Neural progenitor cell (in vitro differentiated cells): ENCODE results near the gene PRCC.

Source experiments
- CTCF ChIP-seq: fragments of 200-600 bp; sonication (generic); IDR thresholded peaks from 2 replicates; pipeline ENCODE4 v1.5.1; 2017; ENCODE audit warnings: antibody characterized with exemption, mild to moderate bottlenecking
- EZH2 ChIP-seq: fragments of 200-600 bp; sonication (generic); IDR thresholded peaks from 2 replicates; pipeline ENCODE4 v1.6.1; 2017; ENCODE audit warnings: antibody characterized with exemption, mild to moderate bottlenecking, moderate library complexity
- EZH2phosphoT487 ChIP-seq: fragments of 200-600 bp; sonication (generic); IDR thresholded peaks from 2 replicates; pipeline ENCODE4 v1.6.1; 2017; ENCODE audit warnings: antibody characterized with exemption

- TF ChIP-seq CTCF (no peak), EZH2phosphoT487 (no peak), EZH2 (no peak)
These were observed 72.2 kb downstream of the PRCC start for GRCh38 chr1:156839426-156840109.
